SHP77 treated with DMSO at 0.1 percent for 48 hours (cell line): ENCODE results near the gene ABHD18.
A peak's percentile ranks its signal among the peaks of the same experiment; 100 is the strongest.
"Not testable (repeated sequence)": the region's sequence is repeated elsewhere in the genome, so short reads cannot be mapped to it uniquely, and the experiment has no call there.

Experiments used
- DNase-seq: peaks from one replicate; lab custom pipeline; 2025; lab: John Stamatoyannopoulos, UW

The ABHD18 gene

DNA sequence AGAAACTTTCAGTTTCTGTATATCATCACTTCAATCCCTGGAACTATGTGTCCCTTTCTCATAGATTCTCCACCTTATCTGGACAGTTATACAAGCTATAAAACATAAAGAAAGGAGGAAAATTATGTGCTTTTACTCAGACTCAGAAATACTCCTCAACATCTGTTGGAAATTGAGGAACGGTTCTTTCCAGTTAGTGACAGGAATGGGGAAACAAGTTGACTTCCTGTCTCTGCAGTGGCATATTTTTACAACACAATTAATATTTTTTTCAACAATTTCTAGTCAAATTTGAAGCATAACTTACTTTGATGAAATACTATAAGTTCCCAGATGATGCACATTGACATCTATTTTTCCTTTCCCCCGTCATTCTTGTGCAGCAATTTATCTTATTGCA is 27.9 kb downstream of the ABHD18 start:
- no peak for DNase-seq

- DNase-seq: no peak
These were observed 30.6 kb downstream of the ABHD18 start for GRCh38 chr4:127995776-127996175.

DNA sequence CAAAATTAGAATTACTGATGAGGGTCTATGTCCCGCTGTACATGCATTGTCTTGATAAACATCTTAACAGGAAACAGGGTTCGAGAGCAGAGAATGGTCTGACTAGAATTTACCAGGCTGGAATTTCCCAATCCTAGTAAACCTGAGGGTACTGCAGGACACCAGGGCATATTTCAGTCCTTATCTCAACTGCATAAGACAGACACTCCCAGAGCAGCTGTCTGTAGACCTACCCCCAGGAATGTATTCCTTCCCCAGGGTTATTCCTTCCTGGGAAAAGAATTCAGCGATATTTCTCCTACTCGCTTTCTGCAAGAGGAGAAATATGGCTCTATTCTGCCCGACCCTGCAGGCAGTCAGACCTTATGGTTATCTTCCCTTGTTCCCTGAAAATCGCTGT is 31.3 kb downstream of the ABHD18 start:
- DNase-seq: not testable (repeated sequence)

- no peak for DNase-seq
These were observed 32.6 kb downstream of the ABHD18 start for GRCh38 chr4:127997534-127998388.

DNA sequence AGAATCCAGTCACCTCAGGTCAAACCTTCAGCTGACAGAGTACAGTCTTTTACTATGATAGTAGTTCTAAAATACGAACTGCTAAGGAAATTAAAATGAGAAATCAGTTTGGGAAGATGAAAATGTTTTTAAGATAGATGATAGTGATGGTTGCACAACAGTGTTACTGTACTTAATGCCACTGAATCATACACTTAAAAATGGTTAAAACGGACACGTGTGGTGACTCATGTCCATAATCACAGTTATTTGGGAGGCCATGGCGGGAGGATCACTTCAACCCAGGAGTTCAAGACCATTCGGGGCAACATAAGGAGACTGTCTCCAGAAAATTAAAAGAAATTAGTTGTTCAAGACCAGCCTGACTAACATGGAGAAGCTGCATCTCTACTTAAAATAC is 41.4 kb downstream of the ABHD18 start:
- DNase-seq: no peak

DNA sequence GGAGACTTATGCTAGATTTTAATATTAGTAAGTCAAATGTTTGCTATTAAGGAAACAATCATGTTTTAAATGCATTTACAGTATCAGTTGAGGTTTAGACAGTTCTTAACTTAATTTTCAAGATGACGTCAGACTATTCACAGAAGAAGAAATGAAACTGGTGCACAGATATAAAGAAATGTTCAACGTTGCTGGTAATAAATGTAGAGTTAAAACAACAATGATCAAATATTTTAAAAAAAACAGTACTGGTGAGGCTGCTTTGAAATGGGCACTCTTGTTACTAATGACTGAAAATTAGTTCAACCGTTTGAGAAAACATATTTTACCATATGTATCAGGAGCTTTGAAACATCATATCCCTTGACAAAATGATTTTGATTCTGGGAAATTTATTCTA is 44.2 kb downstream of the ABHD18 start:
- DNase-seq: no peak

GRCh38 chr4:128025319-128025718 is 60.1 kb downstream of the ABHD18 start:
- no peak for DNase-seq

DNA sequence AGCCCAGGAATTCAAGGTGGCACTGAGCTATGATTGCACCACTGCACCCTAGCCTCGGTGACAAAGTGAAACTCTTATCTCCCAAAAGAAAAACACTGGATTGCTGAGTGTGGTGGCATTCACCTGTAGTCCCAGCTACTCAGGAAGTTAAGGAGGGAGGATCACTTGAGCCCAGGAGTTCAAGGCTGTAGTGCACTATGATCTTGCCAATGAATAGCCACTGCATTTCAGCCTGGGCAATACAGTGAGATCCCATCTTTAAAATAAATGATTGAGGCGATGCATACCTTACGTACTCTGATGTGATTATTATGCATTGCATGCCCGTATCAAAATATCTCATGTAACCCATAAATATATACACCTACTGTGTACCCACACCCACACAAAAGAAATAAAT is 64.7 kb downstream of the ABHD18 start:
- DNase-seq: no peak

- DNase-seq: no peak
These were observed 66.7 kb downstream of the ABHD18 start for GRCh38 chr4:128031756-128032384.

DNA sequence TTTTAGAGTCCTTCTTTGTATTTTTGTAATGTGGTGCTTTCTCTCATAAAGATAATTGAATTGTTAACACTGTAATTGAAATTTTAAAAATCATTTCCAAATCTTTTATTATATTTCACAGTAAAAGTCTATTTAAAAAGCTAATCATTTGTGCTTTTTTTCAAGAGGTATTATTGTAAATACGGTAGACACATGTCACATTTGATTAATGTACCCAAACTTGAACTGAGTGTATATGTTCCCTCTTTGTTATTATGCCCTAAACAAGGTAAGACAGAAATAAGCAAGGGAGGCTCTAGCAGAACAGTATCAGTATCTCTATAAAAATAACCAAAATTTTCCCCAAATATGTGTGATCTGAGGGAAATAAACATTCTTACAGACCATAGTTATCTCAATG is 74.4 kb downstream of the ABHD18 start:
- DNase-seq: no peak

DNA sequence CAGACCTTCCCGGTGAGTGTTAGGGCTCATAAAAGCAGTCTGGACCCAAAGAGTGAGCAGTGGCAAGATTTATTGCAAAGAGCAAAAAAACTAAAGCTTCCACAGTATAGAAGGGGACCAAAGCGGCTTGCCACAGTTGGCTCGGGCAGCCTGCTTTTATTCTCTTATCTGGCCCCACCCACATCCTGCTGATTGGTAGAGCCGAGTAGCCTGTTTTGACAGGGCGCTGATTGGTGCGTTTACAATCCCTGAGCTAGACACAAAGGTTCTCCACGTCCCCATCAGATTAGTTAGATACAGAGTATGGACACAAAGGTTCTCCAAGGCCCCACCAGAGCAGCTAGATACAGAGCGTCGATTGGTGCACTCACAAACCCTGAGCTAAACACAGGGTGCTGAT is 81.8 kb downstream of the ABHD18 start:
- DNase-seq: not testable (repeated sequence)

- not testable (repeated sequence) for DNase-seq
These were observed 82.3 kb downstream of the ABHD18 start for GRCh38 chr4:128047514-128047913.

GRCh38 chr4:128051229-128051628 is 86.0 kb downstream of the ABHD18 start:
- DNase-seq: not testable (repeated sequence)

DNA sequence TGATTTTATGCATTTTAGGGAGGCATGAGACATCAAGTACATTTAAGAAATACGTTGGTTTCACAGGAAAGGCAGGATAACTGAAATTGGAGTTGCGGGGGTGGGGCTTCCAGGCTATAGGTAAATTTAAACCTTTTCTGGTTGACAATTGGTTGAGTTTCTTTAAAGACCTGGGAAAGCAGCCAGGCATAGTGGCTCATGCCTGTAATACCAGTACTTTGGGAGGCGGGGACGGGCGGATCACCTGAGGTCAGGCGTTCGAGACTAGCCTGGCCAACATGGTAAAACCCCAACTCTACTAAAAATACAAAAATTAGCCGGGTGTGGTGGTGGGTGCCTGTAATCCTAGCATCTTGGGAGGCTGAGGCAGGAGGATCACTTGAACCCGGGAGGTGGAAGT is 89.7 kb downstream of the ABHD18 start:
- not testable (repeated sequence) for DNase-seq

GRCh38 chr4:128055441-128056206 is 90.4 kb downstream of the ABHD18 start:
- not testable (repeated sequence) for DNase-seq

GRCh38 chr4:128056396-128056795 is 91.2 kb downstream of the ABHD18 start:
- no peak for DNase-seq

DNA sequence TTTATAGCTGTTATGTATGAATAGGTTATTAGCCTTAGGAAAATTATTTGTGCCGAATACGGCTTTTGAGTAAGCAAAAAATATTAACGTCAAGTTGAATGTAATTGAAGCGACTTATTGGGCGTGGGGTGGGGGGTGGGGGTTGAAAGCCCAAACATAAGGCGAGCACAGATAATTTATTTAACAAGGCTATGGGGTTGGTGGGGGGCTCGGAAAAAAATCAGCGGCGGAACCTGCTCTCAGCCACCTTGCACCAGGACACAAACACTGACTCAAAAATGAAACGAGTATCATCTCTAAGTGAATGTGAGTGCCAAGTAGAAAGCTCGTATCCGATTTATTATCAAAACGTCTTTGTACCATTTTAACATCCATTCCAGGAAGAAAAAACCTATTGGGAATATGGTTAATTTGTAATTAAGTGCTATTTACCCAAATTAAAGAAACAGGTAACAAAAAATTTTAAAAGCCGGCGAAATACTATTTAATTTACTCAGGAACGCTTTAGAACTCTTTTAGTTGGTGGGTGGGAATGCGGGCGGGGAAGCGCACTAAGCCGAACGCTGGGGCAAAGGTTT is 95.0 kb downstream of the ABHD18 start:
- no peak for DNase-seq

DNA sequence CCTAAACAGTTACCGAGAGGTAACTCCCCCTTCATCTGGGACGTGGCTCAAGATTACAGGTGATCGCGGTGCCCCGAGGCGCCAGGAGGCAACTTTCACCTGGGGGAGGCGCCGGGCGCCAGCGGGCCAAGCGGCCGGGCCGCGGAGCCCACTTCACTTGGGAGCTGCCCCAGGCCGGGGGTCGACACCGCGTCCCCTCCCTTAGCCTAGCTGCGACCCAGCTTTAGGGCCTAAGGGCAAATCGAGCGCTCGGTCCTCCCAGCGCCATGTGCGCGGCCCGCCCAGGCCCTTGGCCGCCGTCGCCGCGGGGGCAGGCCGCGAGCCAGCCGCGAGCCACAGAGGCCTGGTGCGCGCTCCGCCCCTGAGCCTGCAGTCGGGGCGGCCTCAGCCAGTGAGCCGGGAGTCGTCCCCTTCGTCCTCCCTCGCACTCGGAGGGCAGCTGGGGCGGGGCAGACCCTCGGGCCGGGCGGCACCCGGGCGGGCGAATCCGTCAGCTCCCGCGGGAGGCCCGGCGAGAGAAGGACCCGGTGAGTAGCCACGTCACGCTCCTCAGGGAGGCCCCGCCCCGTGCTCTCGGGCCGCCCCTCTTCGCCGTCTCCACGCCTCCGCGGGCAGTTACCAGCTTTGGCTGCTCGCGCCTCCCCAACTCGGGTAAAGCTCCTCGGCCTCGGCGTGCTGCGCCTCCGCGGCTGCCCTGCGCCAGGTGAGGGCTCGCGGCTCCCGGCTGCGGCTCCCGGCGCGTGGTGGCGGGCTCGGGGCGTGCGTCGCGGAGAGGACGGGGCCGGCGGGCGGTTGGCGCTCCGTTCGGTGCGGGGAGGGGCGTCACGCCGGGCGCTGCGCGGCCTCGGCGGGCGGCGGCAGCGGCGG is 95.7 kb downstream of the ABHD18 start, which contains the start of gene LARP1B:
LARP1B (plus strand) TSS at position 614 of the 867 bp plus-strand sequence. CDS start 13,640 bp downstream, outside the sequence.
- peak; percentile 60 for DNase-seq

- no peak for DNase-seq
These were observed 96.6 kb downstream of the ABHD18 start for GRCh38 chr4:128061566-128062536.

DNA sequence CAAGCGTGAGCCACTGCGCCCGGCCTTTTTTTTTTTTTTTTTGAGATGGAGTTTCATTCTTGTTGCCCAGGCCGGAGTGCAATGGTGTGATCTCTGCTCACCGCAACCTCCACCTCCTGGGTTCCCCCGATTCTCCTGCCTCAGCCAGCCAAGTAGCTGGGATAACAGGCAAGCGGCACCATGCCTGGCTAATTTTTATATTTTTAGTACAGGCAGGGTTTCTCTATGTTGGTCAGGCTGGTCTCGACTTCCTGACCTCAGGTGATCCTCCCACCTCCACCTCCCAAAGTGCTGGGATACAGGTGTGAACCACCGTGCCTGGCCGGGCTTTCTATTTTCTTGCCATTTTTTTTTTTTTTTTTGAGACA is 101.2 kb downstream of the ABHD18 start:
- DNase-seq: not testable (repeated sequence)
